Ascending aorta (tissue), 2 donors: ENCODE measurements around the gene OGFOD1. TPM values are rescaled to one million over a fixed set of nuclear protein-coding genes. Genes with fewer than 3 reads are reported as not detected.

Source experiments
- DNase-seq, 2 donors: peaks; one replicate each; pipeline ENCODE4 v3.0.0-alpha.2; 2019; ENCODE audit warnings: low spot score in 2 of 2
- H3K27ac ChIP-seq, 2 donors: fragments of 200-600 bp; sonication (generic); one replicate each; pipeline ENCODE4 v1.5.1; 2016 to 2017; ENCODE audit warnings: mild to moderate bottlenecking in 1 of 2
- H3K27me3 ChIP-seq: fragments of 200-600 bp; sonication (generic); one replicate; pipeline ENCODE4 v1.5.1; 2017
- H3K36me3 ChIP-seq, 2 donors: fragments of 200-600 bp; sonication (generic); one replicate each; pipeline ENCODE4 v1.5.1; 2016
- H3K4me1 ChIP-seq, 2 donors: fragments of 200-600 bp; sonication (generic); one replicate each; pipeline ENCODE4 v1.5.1; 2016 to 2017; ENCODE audit warnings: mild to moderate bottlenecking in 1 of 2
- H3K4me3 ChIP-seq, 2 donors: fragments of 200-600 bp; sonication (generic); one replicate each; pipeline ENCODE4 v1.5.1; 2016 to 2017; ENCODE audit warnings: mild to moderate bottlenecking in 1 of 2
- H3K9me3 ChIP-seq, 2 donors: fragments of 200-600 bp; sonication (generic); one replicate each; pipeline ENCODE4 v1.5.1; 2016
- intact Hi-C: fragments of 100-400 bp; cut with DNase I; formaldehyde crosslinking; loops from one replicate; pipeline ENCODE4 v1.15.1; 2023
- total RNA-seq: library from RNA; depleted of rRNA; stranded (reverse); fragments of >200 nt; gene quantifications from one replicate; pipeline ENCODE4 v1.1.0, GENCODE V29; 2016
- TF ChIP-seq, protein P1 (sequence below), 3 experiments: fragments of 200-600 bp in 2 of 3; fragments of 450-650 bp in 1 of 3; sonication (generic) in 2 of 3; IDR thresholded peaks; one replicate each; pipeline ENCODE4 v1.5.1; 2016 to 2019; ENCODE audit warnings: antibody characterized with exemption in 3 of 3, mild to moderate bottlenecking in 1 of 3, moderate library complexity in 1 of 3

Gene OGFOD1
- total RNA-seq, 1 donor from 2014 or later = 21.9 TPM

DNA sequence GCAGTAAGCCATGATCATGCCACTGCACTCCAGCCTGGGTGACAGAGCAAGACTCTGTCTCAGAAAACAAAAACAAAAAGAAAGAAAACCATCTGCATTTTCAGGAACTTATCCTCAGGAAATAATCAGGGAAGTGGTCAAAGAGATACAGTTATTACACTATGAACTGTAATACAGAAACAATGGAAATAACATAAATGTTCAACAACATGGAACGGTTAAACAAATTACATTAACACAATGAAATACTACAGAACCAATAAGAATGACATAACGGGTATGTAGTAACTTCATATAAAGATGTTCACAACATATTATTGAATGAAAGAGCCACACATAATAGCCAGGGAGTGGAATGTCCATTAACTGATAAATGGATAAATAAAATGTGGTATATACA, 61.7 kb downstream of the OGFOD1 start:
- Histone ChIP-seq H3K27me3 (no peaks in the 10 kb centered on the region), H3K9me3 (no peaks in the 10 kb centered on the region), H3K4me3 (no peak overlapping the region), H3K4me1 (peaks cover 0 to 14% of the 10 kb centered on the region in 2 donors), H3K36me3 (peaks cover 19 to 32% of the 10 kb centered on the region in 2 donors), H3K27ac (no peak overlapping the region)
- intact Hi-C loops = no loop called here
- TF ChIP-seq, protein P1, sequence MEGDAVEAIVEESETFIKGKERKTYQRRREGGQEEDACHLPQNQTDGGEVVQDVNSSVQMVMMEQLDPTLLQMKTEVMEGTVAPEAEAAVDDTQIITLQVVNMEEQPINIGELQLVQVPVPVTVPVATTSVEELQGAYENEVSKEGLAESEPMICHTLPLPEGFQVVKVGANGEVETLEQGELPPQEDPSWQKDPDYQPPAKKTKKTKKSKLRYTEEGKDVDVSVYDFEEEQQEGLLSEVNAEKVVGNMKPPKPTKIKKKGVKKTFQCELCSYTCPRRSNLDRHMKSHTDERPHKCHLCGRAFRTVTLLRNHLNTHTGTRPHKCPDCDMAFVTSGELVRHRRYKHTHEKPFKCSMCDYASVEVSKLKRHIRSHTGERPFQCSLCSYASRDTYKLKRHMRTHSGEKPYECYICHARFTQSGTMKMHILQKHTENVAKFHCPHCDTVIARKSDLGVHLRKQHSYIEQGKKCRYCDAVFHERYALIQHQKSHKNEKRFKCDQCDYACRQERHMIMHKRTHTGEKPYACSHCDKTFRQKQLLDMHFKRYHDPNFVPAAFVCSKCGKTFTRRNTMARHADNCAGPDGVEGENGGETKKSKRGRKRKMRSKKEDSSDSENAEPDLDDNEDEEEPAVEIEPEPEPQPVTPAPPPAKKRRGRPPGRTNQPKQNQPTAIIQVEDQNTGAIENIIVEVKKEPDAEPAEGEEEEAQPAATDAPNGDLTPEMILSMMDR (IDR thresholded peaks at IDR 0.05) = no peak
- DNase-seq = no peak

DNA sequence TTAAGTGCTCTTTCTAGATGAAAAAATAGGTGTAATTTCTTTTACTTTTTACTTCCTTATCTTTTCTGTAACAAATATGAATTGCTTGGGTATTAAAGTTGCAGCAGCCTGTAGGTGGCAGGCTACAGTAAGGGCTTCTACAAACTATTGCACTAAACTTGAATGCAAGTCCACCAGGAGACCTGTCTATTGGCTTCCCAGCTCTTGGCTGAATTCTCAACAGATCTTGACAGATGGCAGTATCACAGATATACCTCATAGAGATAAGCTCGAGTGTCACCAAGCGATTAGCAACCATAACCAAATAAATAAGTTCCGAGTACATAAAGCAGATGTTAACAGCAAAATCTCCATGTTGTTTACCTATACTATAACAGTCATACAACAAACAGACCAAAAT, 62.6 kb downstream of the OGFOD1 start:
- intact Hi-C loops = no loop called here
- Histone ChIP-seq H3K36me3 (peaks cover 17 to 23% of the 10 kb centered on the region in 2 donors), H3K4me1 (peaks cover 0 to 23% of the 10 kb centered on the region in 2 donors), H3K4me3 (no peak overlapping the region), H3K9me3 (no peaks in the 10 kb centered on the region), H3K27me3 (no peaks in the 10 kb centered on the region), H3K27ac (no peak overlapping the region)
- peak in 1 of 2 donors; percentile 70 for DNase-seq
- TF ChIP-seq, protein P1 (IDR thresholded peaks at IDR 0.05) = peak; percentile 40 to 61 (median 51)

DNA sequence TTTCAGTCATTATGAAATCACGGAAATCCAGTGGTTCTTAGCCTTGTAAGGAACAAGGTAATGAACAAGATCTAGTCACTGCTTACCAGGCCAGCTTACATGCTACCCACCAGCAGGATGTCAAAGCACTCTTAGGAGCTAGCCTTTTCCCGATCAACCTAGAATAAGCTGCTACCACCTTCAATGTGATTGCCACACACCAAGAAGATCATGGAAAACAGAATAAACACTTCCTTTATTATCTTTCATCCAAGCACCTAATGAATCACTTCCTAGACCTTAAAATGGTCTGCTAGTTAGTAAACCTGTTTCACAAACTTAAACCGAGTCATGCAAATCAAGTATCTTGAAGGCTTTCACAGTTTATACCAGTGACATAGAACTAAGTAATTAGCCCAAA, 63.5 kb downstream of the OGFOD1 start:
- Histone ChIP-seq H3K4me3 (no peak overlapping the region), H3K4me1 (peaks cover 0 to 23% of the 10 kb centered on the region in 2 donors), H3K36me3 (peaks cover 8 to 14% of the 10 kb centered on the region in 2 donors), H3K9me3 (no peaks in the 10 kb centered on the region), H3K27ac (no peak overlapping the region), H3K27me3 (no peaks in the 10 kb centered on the region)
- TF ChIP-seq, protein P1 (IDR thresholded peaks at IDR 0.05) = no peak
- no peak for DNase-seq
- intact Hi-C loops = loop anchor here (5.0 kb wide), 1 partner anchor 127 kb away; no protein-coding TSS in a partner anchor

DNA sequence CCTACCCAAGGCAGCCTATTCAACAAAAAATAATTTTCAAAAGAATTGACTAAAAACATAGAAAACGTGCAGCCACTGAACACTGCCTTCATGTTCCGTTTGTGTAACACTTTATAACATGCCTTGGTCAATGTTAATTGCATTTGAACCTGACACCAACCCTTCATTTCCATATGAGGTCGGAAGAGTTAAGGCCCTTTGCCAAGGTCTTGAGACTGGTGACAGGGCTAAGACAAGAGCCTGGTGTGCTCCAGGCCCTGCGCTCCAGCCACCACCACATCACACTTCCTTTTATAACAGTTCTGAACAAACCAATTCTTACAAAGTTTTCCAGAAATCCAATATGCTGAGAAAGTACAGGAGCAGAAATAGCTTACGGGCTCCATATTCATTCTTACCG, 64.3 kb downstream of the OGFOD1 start:
- TF ChIP-seq, protein P1 (IDR thresholded peaks at IDR 0.05) = no peak
- H3K9me3 ChIP-seq = no peaks in the 10 kb centered on the region
- intact Hi-C loops = loop anchor here (2.0 to 5.0 kb wide), 2 partner anchors 85 to 127 kb away; no protein-coding TSS in a partner anchor
- no peak overlapping the region for H3K4me3 ChIP-seq
- H3K27ac ChIP-seq = peak overlapping the region in 1 of 2 donors; percentile 31
- no peak for DNase-seq
- H3K36me3 ChIP-seq = peaks cover under 1 to 6% of the 10 kb centered on the region in 2 donors
- peaks cover 0 to 28% of the 10 kb centered on the region in 2 donors for H3K4me1 ChIP-seq
- H3K27me3 ChIP-seq = no peaks in the 10 kb centered on the region

DNA sequence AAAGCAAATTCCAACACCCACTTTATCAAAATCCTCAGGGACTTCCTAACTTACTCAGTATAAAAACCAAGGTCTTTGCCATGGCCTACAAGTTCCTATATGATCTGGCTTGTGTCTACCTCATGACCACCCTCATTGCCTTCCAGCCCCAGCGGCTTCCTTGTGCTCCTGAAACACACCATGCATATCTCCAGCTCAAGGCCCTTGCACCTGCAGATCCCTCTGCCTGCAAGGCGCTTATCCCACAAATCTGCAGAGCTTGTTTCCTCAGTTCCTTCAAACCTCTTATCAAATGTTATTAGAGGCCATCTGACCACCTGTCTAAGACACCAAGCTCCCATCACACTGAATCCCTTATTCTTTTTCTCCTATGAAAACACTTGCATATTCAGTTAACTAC, 65.9 kb downstream of the OGFOD1 start:
- Histone ChIP-seq H3K27ac (no peak overlapping the region), H3K4me1 (peaks cover 0 to 28% of the 10 kb centered on the region in 2 donors), H3K27me3 (no peaks in the 10 kb centered on the region), H3K4me3 (no peak overlapping the region), H3K36me3 (no peaks in the 10 kb centered on the region), H3K9me3 (no peaks in the 10 kb centered on the region)
- intact Hi-C loops = loop anchor here (2.0 to 5.0 kb wide), 2 partner anchors 84 to 125 kb away; no protein-coding TSS in a partner anchor
- TF ChIP-seq, protein P1 (IDR thresholded peaks at IDR 0.05) = no peak
- no peak for DNase-seq
